Limb (tissue), 2 donors: ENCODE data around the gene SEC16B.

Source experiments
- DNase-seq, 2 donors: peaks; one replicate each; pipeline ENCODE4 v3.0.0-alpha.2; 2016; ENCODE audit errors: extremely low spot score in 2 of 2

The SEC16B gene

DNA sequence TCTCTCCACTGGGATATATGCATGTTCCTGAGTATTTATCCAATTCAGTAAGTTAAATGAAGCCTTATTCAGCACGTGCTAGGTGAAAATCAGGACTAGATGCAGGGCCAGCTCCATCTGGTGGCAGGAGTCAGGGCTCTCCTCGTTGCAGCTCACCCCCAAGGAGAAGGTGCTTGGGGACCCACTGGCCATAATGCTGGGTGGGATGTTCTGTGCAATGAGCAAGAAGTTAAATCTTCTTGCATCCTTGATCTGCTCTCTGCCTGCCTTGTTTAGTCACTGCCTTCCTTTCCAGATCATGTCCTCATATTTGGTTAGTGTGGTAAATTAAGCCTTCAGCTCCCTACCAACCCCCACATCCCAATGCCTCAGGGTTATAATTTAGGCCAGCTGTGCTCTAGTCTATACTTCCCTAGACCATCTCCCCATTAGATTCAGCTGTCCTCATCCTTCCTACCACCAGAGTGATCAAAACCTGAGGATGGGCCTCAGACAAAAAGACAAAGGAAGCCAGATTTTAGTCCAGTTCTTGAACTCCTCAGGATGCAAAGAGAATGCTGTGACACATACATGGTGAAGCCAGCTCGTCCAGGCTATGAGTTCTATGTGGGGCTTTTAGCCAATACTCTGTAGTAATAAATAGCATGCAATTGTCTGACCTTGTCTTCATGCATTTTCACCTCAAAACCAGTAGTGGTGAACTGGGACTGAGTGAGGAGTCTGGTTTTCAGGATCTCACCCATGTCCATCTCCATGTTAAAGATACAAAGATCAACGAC lies 55.9 kb downstream of the SEC16B start:
- DNase-seq: no peak

DNA sequence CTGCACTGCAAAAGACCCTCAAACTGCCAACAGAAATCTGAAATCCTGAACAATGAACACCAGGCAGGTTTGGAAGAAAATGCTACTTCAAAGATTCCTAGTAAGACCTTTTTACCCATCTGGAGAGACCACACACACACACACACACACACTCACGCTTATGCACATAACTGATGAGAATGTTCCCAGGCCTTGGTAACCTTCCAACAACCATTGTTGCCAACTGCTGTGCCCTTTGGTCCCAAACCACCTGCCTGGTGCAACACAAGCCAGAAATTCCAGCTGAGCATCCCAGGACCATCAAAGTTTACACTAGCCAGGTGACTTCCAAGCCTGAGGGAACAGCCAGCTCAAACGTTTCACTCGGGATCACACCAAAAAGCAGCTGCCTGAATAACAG lies 56.9 kb downstream of the SEC16B start:
- DNase-seq: no peak

DNA sequence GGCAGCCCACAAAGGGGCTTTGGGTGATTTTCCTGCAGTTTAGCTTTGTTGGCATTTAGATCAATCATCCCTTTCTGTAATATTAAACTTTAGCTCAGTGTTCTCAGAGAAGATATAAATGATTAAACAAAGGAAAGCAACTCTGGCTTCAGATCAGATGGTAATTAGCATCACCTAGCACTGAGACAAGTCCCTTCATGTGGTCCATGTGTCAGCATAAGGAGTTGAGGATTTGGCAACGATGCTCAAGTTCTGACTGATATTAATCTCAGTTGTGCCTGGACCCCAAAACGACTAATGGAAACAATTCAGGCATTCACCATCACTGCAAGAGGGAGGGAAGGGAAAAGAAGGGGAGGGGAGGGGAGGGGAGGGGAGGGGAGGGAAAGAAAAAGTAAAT lies 60.4 kb downstream of the SEC16B start:
- DNase-seq: no peak

DNA sequence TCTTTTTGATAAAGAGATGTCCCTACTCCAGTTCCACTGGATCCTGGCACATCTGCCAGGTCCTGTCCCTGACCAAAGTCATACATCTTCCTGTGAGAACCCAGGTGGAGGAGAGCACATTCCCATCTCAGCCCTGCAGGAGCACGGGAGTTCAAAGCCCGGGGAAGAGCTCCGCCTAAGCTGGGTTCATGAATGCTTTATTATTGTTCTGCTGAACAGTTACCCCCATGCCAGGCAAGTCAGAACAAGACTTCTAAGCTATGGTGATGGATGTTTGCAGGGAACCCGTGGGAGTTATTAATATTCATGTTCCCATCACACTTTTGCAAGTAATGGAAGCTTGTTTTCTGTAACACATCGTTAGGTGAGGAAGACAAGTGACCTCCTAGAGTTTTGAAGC lies 62.9 kb downstream of the SEC16B start:
- no peak for DNase-seq

DNA sequence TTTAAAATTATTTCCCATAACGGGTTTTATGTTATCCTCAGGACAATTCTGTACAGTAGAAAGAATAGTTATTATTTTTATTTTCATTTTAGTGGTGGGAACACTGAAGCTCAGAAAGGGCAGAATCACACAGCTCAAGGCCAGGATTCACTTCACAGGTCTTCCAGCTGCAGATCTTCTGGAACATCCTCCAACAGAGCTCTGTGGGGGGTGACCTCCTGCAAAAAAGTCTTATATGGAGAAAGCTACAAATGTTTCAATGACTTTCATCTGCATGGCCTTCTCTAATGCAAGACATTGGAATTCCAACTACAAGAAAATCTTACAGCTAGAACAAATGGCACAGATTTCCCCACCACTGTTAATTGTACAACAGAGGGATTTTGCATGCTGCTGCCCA lies 64.2 kb downstream of the SEC16B start:
- DNase-seq: no peak

DNA sequence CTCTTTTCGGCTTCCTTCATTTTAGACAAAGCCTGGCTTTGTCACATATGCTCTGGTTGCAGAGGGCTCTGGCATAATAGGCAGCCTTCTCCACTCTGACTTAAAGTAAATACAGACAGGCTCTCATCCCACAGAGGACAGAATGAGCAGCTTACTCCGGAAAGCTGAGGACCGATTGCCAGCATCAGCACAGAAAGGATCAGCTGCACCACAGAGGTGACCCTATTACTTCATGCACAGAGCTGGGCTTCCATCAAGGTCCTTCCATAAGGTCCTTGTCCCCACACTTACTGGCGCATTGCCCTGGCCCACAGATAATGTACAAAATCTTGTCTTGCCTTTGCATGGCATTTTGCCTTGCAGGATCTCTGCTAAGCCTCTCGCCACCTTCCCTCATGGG lies 67.6 kb downstream of the SEC16B start:
- DNase-seq: no peak

DNA sequence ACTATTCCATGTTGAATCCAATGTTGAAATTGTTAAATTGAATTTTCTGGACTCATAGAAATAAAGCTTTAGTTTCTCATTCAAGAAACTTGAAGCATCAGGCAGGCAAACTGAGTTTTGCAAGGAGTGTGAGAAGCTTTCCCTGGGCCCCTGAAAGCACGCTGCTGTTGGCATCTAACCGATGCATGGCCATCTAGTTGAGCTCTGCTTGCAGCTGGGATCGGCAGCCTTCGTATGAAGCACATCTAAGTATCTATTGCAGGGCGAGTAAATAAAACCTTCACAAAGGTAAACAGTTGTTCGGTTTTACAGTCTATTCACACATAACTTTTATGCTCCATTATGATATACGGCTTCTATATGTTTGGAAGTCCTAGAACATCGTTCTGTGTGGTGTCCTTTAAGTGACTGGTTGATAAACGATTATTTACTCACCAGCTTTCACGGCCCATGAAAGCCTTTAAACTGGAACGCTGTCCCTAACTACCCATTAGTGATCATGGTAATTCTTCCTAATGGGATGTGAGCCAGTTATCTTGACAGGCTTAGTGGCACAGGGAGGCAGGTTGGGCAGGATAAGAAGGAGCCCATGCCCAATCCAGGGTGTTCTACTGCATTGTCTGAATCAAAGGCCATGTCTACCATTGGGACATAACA lies 71.7 kb downstream of the SEC16B start:
- no peak for DNase-seq

DNA sequence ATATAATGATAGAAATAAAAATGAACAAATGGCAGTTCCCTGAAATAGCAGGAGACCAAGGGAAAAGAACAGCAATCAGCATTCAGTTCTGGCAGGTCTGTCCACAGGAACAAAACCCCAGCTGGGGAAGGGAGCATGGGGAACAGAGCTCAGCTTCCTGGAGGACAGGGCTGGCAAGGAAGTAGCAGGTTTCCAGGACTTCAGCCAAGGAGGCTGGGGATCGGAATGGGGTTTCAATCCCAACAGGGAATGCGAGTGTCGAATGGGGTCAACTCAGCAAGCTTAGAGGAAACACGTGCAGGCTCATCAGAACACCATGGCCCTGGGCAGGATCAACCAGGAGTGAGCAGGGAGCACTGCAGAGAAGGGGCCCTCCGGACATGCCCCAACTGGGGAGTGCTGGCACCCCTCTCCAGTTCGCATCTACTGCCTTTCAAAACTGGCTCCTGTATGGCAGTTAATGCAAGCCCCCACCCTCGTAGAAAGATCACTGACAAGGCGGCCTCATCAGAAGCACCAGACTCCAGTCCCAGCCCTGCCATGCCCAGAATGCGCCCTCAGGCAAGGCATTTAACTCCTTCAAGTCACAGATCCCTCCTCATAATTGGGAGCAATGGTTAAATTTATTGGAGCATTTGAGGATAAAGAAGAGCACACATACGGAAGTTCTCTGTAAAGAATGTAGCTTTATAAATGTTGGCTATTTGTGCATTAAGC lies 72.4 kb downstream of the SEC16B start:
- DNase-seq: no peak
